Endometrium (tissue), 2 donors: ENCODE results near the gene P2RY6.
"Not testable (repeated sequence)": the region's sequence is repeated elsewhere in the genome, so short reads cannot be mapped to it uniquely, and the experiment has no call there.

Experiments
- FAIRE-seq: peaks from 2 replicates; lab custom pipeline; 2012; peaks lifted over from hg19 to GRCh38; lab: Jason Lieb, UNC
- donor health status: control.
- donor health status: control.

P2RY6 gene

DNA sequence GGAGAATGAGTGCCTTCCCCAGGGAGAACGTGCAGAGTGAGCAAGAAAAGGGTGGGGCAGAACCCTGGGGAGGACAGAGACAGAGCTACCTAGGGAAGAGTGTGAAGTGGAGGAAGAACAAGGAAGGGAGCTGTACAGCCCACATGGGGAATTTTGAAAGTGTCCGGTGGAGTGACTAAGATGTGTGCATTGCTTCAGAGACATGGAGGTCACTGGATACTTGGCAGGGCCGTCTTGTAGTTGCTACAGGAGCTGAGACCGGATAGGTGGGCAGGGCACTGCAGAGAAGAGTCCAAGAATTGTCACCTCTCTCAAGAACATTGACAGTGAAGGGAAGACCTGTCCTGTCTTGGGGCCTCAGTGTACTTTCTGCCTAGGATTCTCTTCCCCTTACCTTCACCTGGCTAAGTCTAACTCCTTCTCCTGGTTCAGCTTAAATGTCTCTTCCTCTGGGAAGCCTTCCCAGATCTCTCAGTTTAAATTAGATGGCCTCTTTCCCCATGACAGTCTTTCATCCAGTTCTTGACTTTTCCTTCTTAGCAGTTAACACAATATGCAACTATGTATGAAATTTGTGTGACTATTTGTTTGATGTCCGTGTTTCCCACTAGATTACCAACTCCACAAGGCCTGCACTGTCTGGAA lies 9.2 kb upstream of the P2RY6 start:
- no peak for FAIRE-seq

- no peak for FAIRE-seq
Measured at GRCh38 chr11:73263640-73264039, 8.5 kb upstream of the P2RY6 start.

- FAIRE-seq = no peak
Measured at GRCh38 chr11:73265278-73265810, 6.8 kb upstream of the P2RY6 start.

- no peak for FAIRE-seq
Measured at GRCh38 chr11:73265853-73266645, 6.1 kb upstream of the P2RY6 start.

DNA sequence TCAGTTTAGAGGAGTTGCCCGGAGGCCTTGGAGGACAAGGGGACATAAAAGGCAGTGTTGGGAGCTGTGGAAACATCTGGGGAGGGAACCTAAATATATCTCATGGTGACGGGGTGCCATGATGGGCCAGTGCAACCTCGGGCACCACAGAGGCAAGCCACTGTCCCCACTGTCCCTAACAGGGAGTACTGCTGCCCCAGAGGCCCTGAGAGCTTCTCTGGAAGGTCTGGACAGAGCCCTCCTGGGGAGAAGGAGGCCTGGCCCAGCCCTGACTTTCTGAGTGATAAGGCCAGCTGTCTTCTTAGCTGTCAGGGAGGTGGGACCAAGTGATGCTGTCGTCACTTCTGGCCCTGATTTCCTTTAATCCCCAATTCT lies 5.5 kb upstream of the P2RY6 start:
- no peak for FAIRE-seq

GRCh38 chr11:73267122-73267846 lies 4.9 kb upstream of the P2RY6 start:
- no peak for FAIRE-seq

DNA sequence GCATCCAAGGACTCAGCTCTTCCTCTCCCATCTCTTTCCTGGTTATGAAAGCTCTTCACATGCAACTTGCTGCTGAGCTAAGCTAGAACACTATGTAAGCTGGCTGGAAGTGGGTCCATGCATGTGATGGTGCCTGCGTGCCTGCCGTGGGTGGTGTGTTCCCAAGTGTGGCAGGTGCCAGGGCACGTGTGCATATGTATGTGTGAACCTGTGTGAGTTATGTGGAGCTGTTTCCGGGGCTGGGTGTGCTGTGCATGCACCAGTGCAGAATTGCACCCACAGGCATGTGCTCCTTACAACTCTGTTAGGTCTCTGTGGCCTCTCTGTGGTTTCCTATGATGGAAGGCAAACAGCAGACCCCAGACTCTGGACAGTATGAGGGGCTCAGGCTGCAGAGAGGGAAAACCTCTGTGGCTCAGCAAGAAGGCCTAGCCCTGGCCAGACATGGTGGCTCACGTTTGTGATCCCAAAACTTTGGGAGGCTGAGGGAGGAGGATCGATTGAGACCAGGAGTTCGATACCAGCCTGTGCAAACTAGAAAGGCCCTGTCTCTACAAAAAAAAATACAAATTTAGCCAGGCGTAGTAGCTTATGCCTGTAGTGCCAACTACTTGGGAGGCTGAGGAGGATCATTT lies 4.1 kb upstream of the P2RY6 start:
- no peak for FAIRE-seq

DNA sequence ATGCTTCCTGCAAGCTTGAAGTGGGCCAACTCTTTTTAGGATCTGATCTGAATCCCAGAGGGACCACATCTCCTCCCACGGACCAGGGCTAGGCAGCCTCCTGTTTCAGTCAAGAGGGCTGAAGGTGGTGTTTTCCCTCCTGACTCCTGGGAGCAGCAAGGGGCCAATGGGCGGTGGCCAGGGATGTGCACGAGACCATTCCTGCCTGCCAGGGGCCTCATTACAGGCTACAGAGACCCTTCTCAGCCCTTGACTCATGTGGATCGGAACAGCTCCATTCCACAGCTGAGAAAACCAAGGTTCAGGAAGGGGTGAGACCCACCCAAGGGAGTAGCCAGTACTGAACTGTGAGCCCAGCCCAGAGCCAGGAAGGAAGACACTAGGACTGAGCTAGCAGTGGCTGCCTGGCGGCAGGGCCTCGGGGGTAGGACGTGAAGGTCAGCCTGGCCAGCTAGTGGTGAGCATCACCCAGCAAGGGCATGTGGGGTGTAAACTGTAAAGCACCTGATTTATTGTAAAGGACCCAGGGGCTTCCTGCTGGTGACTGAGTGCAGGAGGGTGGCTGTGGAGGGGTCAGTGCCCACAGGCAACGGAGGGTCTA lies 3.4 kb upstream of the P2RY6 start:
- FAIRE-seq = no peak

- FAIRE-seq = no peak
Measured at GRCh38 chr11:73269459-73270015, 2.6 kb upstream of the P2RY6 start.

DNA sequence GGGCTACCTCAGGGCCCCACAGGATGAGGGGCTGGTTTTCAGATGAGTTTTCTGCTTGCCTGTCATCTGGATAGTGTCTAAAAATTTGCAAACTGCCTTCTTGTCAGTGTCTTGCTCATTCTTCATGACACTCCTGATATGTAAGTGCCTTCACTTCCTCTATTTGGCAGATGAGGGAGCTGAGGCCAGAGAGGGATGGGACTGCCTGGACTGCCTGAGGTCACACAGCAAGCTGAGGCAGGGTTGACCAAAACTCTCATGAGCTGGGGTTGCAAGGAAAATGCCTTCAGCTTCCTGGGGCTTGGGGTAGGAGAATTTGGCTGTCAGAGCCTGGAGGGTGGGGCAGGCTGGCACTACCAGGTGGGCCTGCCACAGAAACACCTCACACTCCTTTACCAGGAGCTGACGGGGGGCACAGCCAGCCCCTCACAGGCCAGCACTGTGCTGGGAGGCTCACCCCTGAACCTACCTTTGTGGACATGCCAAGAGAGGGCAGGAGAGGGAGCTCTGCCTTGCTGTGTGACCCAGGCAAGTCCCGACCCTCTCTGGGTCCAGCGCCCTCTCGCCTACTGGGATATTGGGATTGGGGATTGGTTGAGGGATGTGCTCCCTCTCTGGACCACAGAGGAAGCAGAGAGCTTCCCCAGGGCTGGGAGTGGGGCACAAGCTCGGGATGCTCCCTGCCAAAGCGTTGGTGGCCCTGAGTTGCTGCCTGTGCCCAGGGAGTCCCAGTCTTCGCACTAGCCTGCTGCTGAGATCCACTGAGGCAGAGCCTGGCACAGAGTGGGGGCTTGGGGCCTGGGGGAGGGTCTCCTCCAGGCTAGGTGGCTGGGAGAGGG lies 1.9 kb upstream of the P2RY6 start:
- no peak for FAIRE-seq

DNA sequence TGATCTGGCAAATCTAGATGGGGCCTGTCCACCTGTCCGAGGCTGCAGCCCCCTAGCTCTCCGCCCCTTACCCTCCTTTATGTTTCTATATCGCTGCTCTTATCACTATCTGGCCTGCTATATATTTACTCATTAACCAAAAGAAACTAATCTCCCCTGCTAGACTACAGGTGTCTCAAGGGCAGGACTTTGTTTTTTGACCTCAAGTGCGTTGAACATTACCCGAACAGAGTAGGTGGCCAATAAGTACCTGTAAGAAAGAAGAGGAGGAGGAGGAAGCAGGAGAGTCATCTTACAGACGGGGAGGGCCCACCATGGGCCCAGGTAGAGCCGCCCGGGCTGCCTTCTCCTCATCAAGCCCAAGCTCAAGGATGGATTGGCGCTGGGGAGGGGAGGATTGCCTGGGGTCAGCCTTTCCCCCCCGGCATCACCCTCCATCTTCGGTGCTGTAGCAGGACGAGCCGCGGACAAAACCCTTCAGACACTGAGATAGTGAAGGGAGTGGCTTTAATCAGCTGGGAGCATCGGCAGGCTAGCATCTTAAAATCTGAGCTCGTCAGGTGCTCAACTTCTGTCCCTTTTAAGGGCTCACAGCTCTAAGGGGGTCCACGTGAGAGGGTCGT lies 1.2 kb upstream of the P2RY6 start:
- FAIRE-seq = no peak

GRCh38 chr11:73271478-73271865 lies 666 bp upstream of the P2RY6 start:
- FAIRE-seq = not testable (repeated sequence)

- FAIRE-seq = no peak
Measured at GRCh38 chr11:73272680-73273038, 521 bp downstream of the P2RY6 start.

GRCh38 chr11:73273222-73273895 lies 1.2 kb downstream of the P2RY6 start:
- FAIRE-seq = no peak

DNA sequence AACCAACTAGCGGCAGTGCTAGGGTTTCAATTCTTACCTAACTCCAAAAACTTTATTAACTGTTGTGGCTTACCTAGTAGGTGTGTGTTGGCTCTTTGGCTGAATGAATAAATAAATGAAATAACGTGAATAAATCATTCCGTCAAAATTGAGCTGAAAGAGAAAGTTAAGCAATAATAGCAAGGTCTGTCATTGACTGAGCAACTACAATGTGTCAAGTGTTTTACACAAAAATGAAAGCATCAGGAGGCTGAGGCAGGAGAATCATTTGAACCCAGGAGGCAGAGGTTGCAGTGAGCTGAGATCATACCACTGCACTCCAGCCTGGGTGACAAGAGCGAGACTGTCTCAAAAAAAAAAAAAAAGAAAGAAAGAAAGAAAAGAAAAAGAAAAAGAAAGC lies 2.1 kb downstream of the P2RY6 start:
- not testable (repeated sequence) for FAIRE-seq

DNA sequence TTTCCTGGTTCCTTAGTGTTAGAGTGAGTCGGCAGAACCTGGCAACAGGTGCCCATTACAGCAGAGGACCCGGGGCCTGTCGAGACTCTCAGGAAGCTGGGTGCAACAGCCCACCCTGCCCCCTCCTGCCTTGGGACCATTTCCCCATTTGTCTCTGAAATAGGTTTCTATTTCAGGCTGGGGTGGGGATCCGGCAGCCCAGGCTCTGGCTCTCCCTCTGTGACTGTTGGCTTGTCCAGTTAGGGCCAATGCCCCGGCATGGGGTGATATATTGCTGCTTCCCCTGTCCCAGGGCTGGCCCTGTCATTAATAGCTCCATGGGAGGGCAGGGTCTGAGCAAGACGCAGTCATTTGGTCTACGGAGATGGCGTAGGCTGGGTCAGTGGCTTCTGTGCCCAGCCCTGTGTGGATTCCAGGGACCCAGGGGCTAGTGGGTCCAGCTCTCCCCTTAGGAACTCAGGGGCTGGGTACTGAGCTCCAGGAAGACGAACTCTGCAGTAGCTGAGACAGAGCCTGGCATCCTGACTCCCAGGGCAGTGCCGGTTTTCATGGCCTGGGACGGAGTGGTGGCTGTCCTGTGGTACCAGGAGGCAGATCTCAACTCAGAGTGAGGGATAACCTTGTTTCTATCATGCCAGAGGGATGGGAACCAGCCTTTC lies 2.7 kb downstream of the P2RY6 start:
- FAIRE-seq = no peak

- no peak for FAIRE-seq
Measured at GRCh38 chr11:73275381-73275750, 3.2 kb downstream of the P2RY6 start.

DNA sequence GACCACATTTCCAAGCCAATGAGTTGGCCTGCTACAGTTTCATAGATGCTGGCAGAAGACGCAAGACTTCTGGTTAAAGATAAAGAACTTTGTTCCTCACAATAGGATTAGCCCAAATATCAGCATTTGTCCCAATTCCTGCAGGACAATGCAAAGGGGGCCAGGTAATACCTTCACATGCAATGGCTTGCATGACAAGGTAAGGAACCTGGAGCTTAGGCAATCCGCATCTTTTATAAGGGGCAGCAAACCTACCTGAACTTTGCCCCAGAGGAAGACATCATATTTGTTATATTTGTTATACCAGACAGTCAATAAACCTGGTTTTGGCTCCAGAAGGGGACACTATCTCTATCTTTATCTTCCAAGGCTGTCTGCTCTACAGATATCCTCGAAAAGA lies 5.3 kb downstream of the P2RY6 start:
- no peak for FAIRE-seq

- no peak for FAIRE-seq
Measured at GRCh38 chr11:73280626-73281025, 8.5 kb downstream of the P2RY6 start.
